SK-N-SH (cell line): ENCODE data around the gene ZNF225. TPM values are rescaled to one million over a fixed set of nuclear protein-coding genes. Genes with fewer than 3 reads are reported as not detected.

Experiments used
- CTCF ChIA-PET: fragments of 300-600, 350-600 bp; formaldehyde crosslinking; extraction: SDS; loops from one replicate; lab custom pipeline; 2021; lab: Yijun Ruan, JAX
- POLR2A ChIA-PET: fragments of 350-600 bp; sonication (Branson Sonifier 250); formaldehyde crosslinking; extraction: SDS; loops from one replicate; lab custom pipeline; 2020; ENCODE audit warnings: antibody characterized with exemption, inconsistent platforms; lab: Yijun Ruan, JAX
- DNase-seq: peaks from one replicate; pipeline ENCODE4 v3.0.0; 2012
- H2AFZ ChIP-seq: fragments of 200-600 bp; sonication (generic); 2 replicates; pipeline ENCODE4 v1.8.1; 2016; ENCODE audit warnings: antibody characterized with exemption, mild to moderate bottlenecking, low read depth
- H3F3A ChIP-seq: fragments of 200-600 bp; sonication (generic); replicated peaks from 2 replicates; pipeline ENCODE3; 2016; ENCODE audit warnings: antibody characterized with exemption, mild to moderate bottlenecking; ENCODE audit not compliant: insufficient read depth
- H3K27ac ChIP-seq, 2 experiments: fragments of 200-500 bp in 1 of 2; fragments of 200-600 bp in 1 of 2; sonication (Bioruptor generic) in 1 of 2; sonication (generic), shearing (Covaris generic) in 1 of 2; 2 replicates each; pipeline versions ENCODE4 v1.5.1 to v1.6.1; 2014 to 2016; ENCODE audit warnings: low read depth in 2 of 2, inconsistent platforms in 1 of 2, low read length in 1 of 2, mild to moderate bottlenecking in 1 of 2, mixed read lengths in 1 of 2
- H3K27me3 ChIP-seq: fragments of 200-600 bp; sonication (generic), shearing (Covaris generic); 2 replicates; pipeline ENCODE4 v1.6.1; 2016; ENCODE audit warnings: mixed run types; ENCODE audit not compliant: insufficient read depth
- H3K36me3 ChIP-seq, 2 experiments: fragments of 200-500 bp in 1 of 2; fragments of 200-600 bp in 1 of 2; sonication (Bioruptor generic) in 1 of 2; sonication (generic) in 1 of 2; replicated peaks in 1 of 2; 2 replicates each; pipeline versions ENCODE3 to v1.5.1; 2014 to 2016; ENCODE audit warnings: low read length in 1 of 2, mild to moderate bottlenecking in 1 of 2; ENCODE audit not compliant: insufficient read depth in 2 of 2, control insufficient read depth in 1 of 2
- H3K4me1 ChIP-seq, 2 experiments: fragments of 200-500 bp in 1 of 2; fragments of 200-600 bp in 1 of 2; sonication (Bioruptor generic) in 1 of 2; sonication (generic), shearing (Covaris generic) in 1 of 2; 2 replicates each; pipeline versions ENCODE4 v1.5.1 to v1.6.1; 2014 to 2016; ENCODE audit warnings: low read depth in 1 of 2, low read length in 1 of 2, mixed run types in 1 of 2; ENCODE audit not compliant: insufficient read depth in 2 of 2, control insufficient read depth in 1 of 2
- H3K4me2 ChIP-seq: fragments of 200-600 bp; sonication (generic), shearing (Covaris generic); 2 replicates; pipeline ENCODE4 v1.6.1; 2017; ENCODE audit warnings: mixed run types
- H3K4me3 ChIP-seq, 2 experiments: fragments of 200-500 bp in 1 of 2; fragments of 200-600 bp in 1 of 2; sonication (Bioruptor generic) in 1 of 2; sonication (generic), shearing (Covaris generic) in 1 of 2; 2 replicates each; pipeline versions ENCODE4 v1.5.1 to v1.8.1; 2014 to 2016; ENCODE audit warnings: low read depth in 2 of 2, inconsistent platforms in 1 of 2, low read length in 1 of 2, mild to moderate bottlenecking in 1 of 2, mixed read lengths in 1 of 2, moderate library complexity in 1 of 2
- H3K79me2 ChIP-seq: fragments of 200-600 bp; sonication (generic); 2 replicates; pipeline ENCODE4 v1.8.1; 2017; ENCODE audit warnings: mild to moderate bottlenecking; ENCODE audit not compliant: insufficient read depth
- H3K9ac ChIP-seq: fragments of 200-600 bp; sonication (generic); 2 replicates; pipeline ENCODE4 v1.6.1; 2017; ENCODE audit warnings: mixed run types
- H3K9me2 ChIP-seq: fragments of 200-600 bp; sonication (generic); 2 replicates; pipeline ENCODE4 v1.6.1; 2017; ENCODE audit warnings: mixed run types
- H3K9me3 ChIP-seq: fragments of 200-600 bp; sonication (generic); 2 replicates; pipeline ENCODE4 v1.6.1; 2017; ENCODE audit warnings: mixed run types, mild to moderate bottlenecking, moderate library complexity
- H4K20me1 ChIP-seq: fragments of 200-600 bp; sonication (generic); 2 replicates; pipeline ENCODE4 v1.6.1; 2017; ENCODE audit warnings: mild to moderate bottlenecking, mixed run types; ENCODE audit not compliant: insufficient read depth
- CHD2 ChIP-seq: fragments of 150-350 bp; IDR thresholded peaks from 2 replicates; pipeline ENCODE4 v1.6.1; 2018; ENCODE audit warnings: low read length; ENCODE audit not compliant: partially characterized antibody
- EP300 ChIP-seq, 2 experiments: IDR thresholded peaks; 2 replicates each; pipeline versions ENCODE4 v1.4.0 to v1.6.1; 2012; ENCODE audit warnings: borderline replicate concordance in 1 of 2, low read depth in 1 of 2, low read length in 1 of 2
- EZH2phosphoT487 ChIP-seq: fragments of 200-600 bp; sonication (generic); IDR thresholded peaks from 2 replicates; pipeline ENCODE4 v1.6.1; 2017; ENCODE audit warnings: low read depth, mixed run types, mild to moderate bottlenecking, antibody characterized with exemption, moderate library complexity, borderline replicate concordance
- FOSL2 ChIP-seq: IDR thresholded peaks from 2 replicates; pipeline ENCODE4 v1.4.0; 2012; ENCODE audit warnings: low read depth, mild to moderate bottlenecking, moderate library complexity, borderline replicate concordance
- FOXJ3 ChIP-seq: sonication (generic); formaldehyde crosslinking; IDR thresholded peaks from 2 replicates; pipeline ENCODE4 v1.5.1; 2020; ENCODE audit warnings: mild to moderate bottlenecking, missing genetic modification reagents
- FOXM1 ChIP-seq: IDR thresholded peaks from 2 replicates; pipeline ENCODE4 v1.4.0; 2012; ENCODE audit warnings: low read depth, mild to moderate bottlenecking
- JUND ChIP-seq: IDR thresholded peaks from 2 replicates; pipeline ENCODE4 v1.4.0; 2012
- NFIC ChIP-seq: IDR thresholded peaks from 2 replicates; pipeline ENCODE4 v1.4.0; 2012; ENCODE audit warnings: borderline replicate concordance
- RFX5 ChIP-seq: IDR thresholded peaks from 2 replicates; pipeline ENCODE4 v1.6.1; 2012; ENCODE audit warnings: mild to moderate bottlenecking, improper control_type of control experiment, low read length
- SIN3A ChIP-seq: IDR thresholded peaks from 2 replicates; pipeline ENCODE4 v1.6.1; 2012; ENCODE audit warnings: low read depth, mild to moderate bottlenecking, low read length, moderate library complexity, borderline replicate concordance
- SMC3 ChIP-seq: IDR thresholded peaks from 2 replicates; pipeline ENCODE4 v1.6.1; 2012; ENCODE audit warnings: low read depth, low read length, improper control_type of control experiment
- TEAD4 ChIP-seq: IDR thresholded peaks from 2 replicates; pipeline ENCODE4 v1.4.0; 2012; ENCODE audit warnings: mild to moderate bottlenecking, borderline replicate concordance; ENCODE audit not compliant: insufficient read depth
- USF1 ChIP-seq: IDR thresholded peaks from 2 replicates; pipeline ENCODE4 v1.4.0; 2012; ENCODE audit warnings: low read depth, borderline replicate concordance
- USF2 ChIP-seq: fragments of 150-350 bp; IDR thresholded peaks from 2 replicates; pipeline ENCODE4 v1.6.1; 2017; ENCODE audit warnings: antibody characterized with exemption, low read length, low read depth, borderline replicate concordance
- ZBTB33 ChIP-seq: IDR thresholded peaks from 2 replicates; pipeline ENCODE4 v1.4.0; 2012; ENCODE audit warnings: low read depth, borderline replicate concordance
- WGBS: methylation state at CpG from one replicate; pipeline ENCODE4 v1.1.6; 2017; ENCODE audit warnings: low lambda C conversion rate; 5-methylcytosine and 5-hydroxymethylcytosine counted together
- polyA plus RNA-seq, 3 experiments: library from polyadenylated mRNA; depleted of rRNA; stranded (reverse); fragments of >200 nt; gene quantifications; 2 replicates each; pipeline ENCODE4 v1.2.3, GENCODE V29; 2012
- TF ChIP-seq, protein P1 (sequence below): fragments of 150-350 bp; IDR thresholded peaks from 2 replicates; pipeline ENCODE4 v1.6.1; 2016; ENCODE audit warnings: mild to moderate bottlenecking, low read depth, low read length

The ZNF225 gene
- polyA plus RNA-seq, 1 of the 3 experiments (the other 2 are of a cell fraction), result 1.2 TPM

GRCh38 chr19:44156475-44156874, 43.3 kb downstream of the ZNF225 start:
- 94% methylated on average over 2 of the region's 2 CpGs for WGBS

GRCh38 chr19:44163789-44164188, 50.6 kb downstream of the ZNF225 start:
- WGBS, result 97% methylated on average over 2 of the region's 2 CpGs
- H3K4me3 ChIP-seq, result no peak overlapping the region; a peak in 1 of 4 replicates
- DNase-seq, result no peak
- H3F3A ChIP-seq, result peaks cover 12% of the 10 kb centered on the region
- no peak overlapping the region for H3K9ac ChIP-seq
- H3K36me3 ChIP-seq, result peaks cover 20 to 27% of the 10 kb centered on the region in 2 experiments
- H3K9me2 ChIP-seq, result no peaks in the 10 kb centered on the region
- CTCF ChIA-PET, result no interaction called here
- H3K9me3 ChIP-seq, result no peaks in the 10 kb centered on the region; the same call in 1 of the 2 replicates
- POLR2A ChIA-PET, result interaction anchor here (2.0 kb wide), 1 partner anchor 49 kb away, joined by 15 read pairs; the partner anchor contains the start of gene ZNF227
- TF ChIP-seq USF1, result no peak
- no peak for TF ChIP-seq FOXM1
- no peak for TF ChIP-seq SMC3
- TF ChIP-seq EP300 (IDR thresholded peaks at IDR 0.05; ENCODE audit: borderline replicate concordance in 1 of 2, low read depth in 1 of 2, low read length in 1 of 2), result no peak
- TF ChIP-seq NFIC, result no peak
- no peak for TF ChIP-seq USF2
- no peak for TF ChIP-seq CHD2
- TF ChIP-seq EZH2phosphoT487, result no peak
- TF ChIP-seq FOSL2, result no peak
- no peak for TF ChIP-seq JUND
- no peak for TF ChIP-seq TEAD4
- no peak for TF ChIP-seq SIN3A
- TF ChIP-seq, protein P1, sequence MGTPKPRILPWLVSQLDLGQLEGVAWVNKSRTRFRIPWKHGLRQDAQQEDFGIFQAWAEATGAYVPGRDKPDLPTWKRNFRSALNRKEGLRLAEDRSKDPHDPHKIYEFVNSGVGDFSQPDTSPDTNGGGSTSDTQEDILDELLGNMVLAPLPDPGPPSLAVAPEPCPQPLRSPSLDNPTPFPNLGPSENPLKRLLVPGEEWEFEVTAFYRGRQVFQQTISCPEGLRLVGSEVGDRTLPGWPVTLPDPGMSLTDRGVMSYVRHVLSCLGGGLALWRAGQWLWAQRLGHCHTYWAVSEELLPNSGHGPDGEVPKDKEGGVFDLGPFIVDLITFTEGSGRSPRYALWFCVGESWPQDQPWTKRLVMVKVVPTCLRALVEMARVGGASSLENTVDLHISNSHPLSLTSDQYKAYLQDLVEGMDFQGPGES, result no peak
- TF ChIP-seq ZBTB33, result no peak
- no peak for TF ChIP-seq FOXJ3 (CRISPR knock-in tag)
- no peaks in the 10 kb centered on the region for H3K27me3 ChIP-seq
- peaks cover 36% of the 10 kb centered on the region for H3K79me2 ChIP-seq
- H4K20me1 ChIP-seq, result no peaks in the 10 kb centered on the region
- H2AFZ ChIP-seq, result peak overlapping the region; percentile 96; the same call in 1 of the 2 replicates
- no peak overlapping the region for H3K27ac ChIP-seq
- H3K4me2 ChIP-seq, result no peak overlapping the region
- peaks cover 0 to 7% of the 10 kb centered on the region in 2 experiments; a peak in 2 of 4 replicates for H3K4me1 ChIP-seq

More at GRCh38 chr19:44156475-44156874, 43.3 kb downstream of the ZNF225 start:
- Histone ChIP-seq H3F3A (peaks cover 6% of the 10 kb centered on the region), H2AFZ (no peak overlapping the region), H3K9me3 (peaks cover 11% of the 10 kb centered on the region; the same call in 1 of the 2 replicates), H3K27ac (no peak overlapping the region), H3K9ac (no peak overlapping the region), H3K27me3 (no peaks in the 10 kb centered on the region), H3K36me3 (peaks cover 51 to 59% of the 10 kb centered on the region in 2 experiments), H4K20me1 (no peaks in the 10 kb centered on the region), H3K4me1 (no peaks in the 10 kb centered on the region), H3K9me2 (no peaks in the 10 kb centered on the region)
- POLR2A ChIA-PET, result no interaction called here
- CTCF ChIA-PET, result no interaction called here
- DNase-seq, result no peak
- TF ChIP-seq NFIC (no peak), RFX5 (no peak)
- TF ChIP-seq, protein P1, result no peak
- TF ChIP-seq, all 33 proteins: peak for 0
- no peaks in the 10 kb centered on the region for H3K79me2 ChIP-seq
- H3K4me3 ChIP-seq, result peak overlapping the region in 1 of 2 experiments; percentile 17; a peak in 1 of 4 replicates
- no peak overlapping the region for H3K4me2 ChIP-seq
